ENCODE measurements around the gene MAGOHB. TPM values are rescaled to one million over a fixed set of nuclear protein-coding genes. Genes with fewer than 3 reads are reported as not detected.

Gene MAGOHB
- total RNA-seq, 4 donors from 2014 or later, result 10.0 to 14.2 (median 11.3) TPM

DNA sequence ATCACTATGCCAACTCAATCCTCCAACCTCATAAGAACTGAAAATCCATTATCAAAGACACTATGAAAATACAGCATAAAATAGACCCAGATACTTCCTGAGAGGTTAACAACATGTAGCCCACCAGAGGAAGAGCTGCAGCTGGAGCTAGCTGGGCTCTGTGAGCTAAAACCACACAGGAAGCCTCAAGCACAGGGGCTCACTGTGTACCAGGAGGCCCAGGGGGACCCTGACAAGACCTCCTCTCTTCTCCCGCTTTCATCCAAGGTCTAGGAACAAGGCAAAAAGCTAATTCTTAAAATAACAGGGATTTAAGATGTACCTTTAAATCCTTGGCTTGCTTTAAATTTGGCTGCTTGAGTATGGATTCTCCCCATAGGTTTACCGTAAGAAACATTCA, 54.2 kb downstream of the MAGOHB start:
- intact Hi-C loops (cut with DNase I), result no loop called here
- no peak for DNase-seq (ENCODE audit: extremely low spot score)
- H3K9me3 ChIP-seq, result no peaks in the 10 kb centered on the region
- TF ChIP-seq POLR2A (IDR thresholded peaks at IDR 0.05; ENCODE audit: low read depth) (no peak), EP300 (IDR thresholded peaks at IDR 0.05) (no peak), POLR2AphosphoS5 (IDR thresholded peaks at IDR 0.05) (no peak)
- TF ChIP-seq, protein P1, sequence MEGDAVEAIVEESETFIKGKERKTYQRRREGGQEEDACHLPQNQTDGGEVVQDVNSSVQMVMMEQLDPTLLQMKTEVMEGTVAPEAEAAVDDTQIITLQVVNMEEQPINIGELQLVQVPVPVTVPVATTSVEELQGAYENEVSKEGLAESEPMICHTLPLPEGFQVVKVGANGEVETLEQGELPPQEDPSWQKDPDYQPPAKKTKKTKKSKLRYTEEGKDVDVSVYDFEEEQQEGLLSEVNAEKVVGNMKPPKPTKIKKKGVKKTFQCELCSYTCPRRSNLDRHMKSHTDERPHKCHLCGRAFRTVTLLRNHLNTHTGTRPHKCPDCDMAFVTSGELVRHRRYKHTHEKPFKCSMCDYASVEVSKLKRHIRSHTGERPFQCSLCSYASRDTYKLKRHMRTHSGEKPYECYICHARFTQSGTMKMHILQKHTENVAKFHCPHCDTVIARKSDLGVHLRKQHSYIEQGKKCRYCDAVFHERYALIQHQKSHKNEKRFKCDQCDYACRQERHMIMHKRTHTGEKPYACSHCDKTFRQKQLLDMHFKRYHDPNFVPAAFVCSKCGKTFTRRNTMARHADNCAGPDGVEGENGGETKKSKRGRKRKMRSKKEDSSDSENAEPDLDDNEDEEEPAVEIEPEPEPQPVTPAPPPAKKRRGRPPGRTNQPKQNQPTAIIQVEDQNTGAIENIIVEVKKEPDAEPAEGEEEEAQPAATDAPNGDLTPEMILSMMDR (IDR thresholded peaks at IDR 0.05), result no peak
- peaks cover 0 to 4% (median 0%) of the 10 kb centered on the region in 4 donors for H3K27me3 ChIP-seq
- no peaks in the 10 kb centered on the region for H3K36me3 ChIP-seq
- no peak overlapping the region for H3K27ac ChIP-seq (replicated peaks in 1 of 4)
- H3K4me3 ChIP-seq, result no peak overlapping the region
- H3K4me1 ChIP-seq, result no peaks in the 10 kb centered on the region
- WGBS, result 81% methylated on average over 2 of the region's 2 CpGs

DNA sequence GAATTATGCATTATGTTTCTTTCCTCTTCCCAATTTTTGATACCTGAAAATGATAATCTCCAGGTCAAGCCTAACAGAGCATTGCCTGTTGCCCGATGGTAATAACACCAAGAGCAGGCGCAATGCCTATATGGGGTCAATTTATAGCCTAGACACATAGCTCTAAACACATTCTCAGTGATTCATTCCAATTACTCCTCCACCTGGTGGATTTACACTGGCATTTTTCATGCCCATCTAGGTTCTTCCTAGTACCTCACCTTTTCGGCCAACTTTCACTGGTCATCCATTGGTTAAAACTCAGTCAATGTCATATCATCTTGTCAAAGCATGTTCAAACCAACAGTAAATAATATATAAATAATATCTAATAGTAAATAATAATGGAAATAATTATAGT, 54.6 kb downstream of the MAGOHB start:
- H3K9me3 ChIP-seq, result no peaks in the 10 kb centered on the region
- intact Hi-C loops (cut with DNase I), result no loop called here
- WGBS, result 91% methylated on average over 3 of the region's 3 CpGs

DNA sequence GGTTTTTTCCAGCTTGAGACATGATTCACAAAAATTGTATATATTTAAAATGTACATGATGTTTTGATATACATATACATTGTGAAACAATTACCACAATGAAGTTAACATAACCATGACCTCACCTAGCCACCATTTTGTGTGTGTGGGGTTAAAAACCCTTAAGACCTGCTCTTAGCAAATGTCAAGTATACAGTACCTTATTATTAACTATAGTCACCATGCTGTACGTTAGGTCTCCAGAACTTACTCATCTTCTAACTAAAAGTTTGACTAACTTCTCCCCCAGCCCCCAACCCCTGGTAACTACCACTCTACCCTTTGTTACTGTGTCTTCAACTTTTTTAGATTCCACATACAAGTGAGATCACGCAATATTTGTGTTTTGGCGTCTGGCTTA, 55.1 kb downstream of the MAGOHB start:
- no peak overlapping the region for H3K27ac ChIP-seq (replicated peaks in 1 of 4)
- intact Hi-C loops (cut with DNase I), result no loop called here
- no peaks in the 10 kb centered on the region for H3K9me3 ChIP-seq

More for the DNA sequence above, 54.6 kb downstream of the MAGOHB start:
- TF ChIP-seq POLR2A (IDR thresholded peaks at IDR 0.05; ENCODE audit: low read depth), result no peak
- no peak for TF ChIP-seq POLR2AphosphoS5 (IDR thresholded peaks at IDR 0.05)
- H3K27me3 ChIP-seq, result peaks cover 0 to 4% (median 0%) of the 10 kb centered on the region in 4 donors
- no peak for DNase-seq (ENCODE audit: extremely low spot score)
- H3K4me3 ChIP-seq, result no peak overlapping the region
- H3K27ac ChIP-seq (replicated peaks in 1 of 4), result no peak overlapping the region
- H3K36me3 ChIP-seq, result no peaks in the 10 kb centered on the region
- H3K4me1 ChIP-seq, result no peaks in the 10 kb centered on the region

DNA sequence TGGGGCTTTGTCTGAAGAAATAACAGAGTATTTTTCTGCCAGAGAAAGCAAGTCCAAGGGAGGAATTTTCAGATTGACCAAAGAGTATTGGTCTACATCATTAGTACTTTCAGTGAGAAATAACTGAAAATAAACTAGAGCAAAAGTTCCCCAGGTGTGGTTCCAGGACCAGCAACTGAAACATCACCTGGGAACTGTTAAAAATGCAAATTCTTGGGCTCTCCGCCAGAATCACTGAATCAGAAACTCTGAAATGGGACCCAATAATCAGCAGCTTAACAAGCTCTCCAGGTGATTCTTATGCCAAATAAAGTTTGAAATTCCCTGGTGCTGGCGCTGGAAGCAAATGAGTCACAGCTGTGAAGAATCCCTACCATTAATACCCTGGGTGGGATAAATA, 55.6 kb downstream of the MAGOHB start:
- Histone ChIP-seq H3K4me3 (no peak overlapping the region), H3K27ac (replicated peaks in 1 of 4) (no peak overlapping the region), H3K4me1 (no peaks in the 10 kb centered on the region), H3K27me3 (peaks cover 0 to 4% (median 0%) of the 10 kb centered on the region in 4 donors), H3K36me3 (no peaks in the 10 kb centered on the region), H3K9me3 (no peaks in the 10 kb centered on the region)
- no peak for DNase-seq (ENCODE audit: extremely low spot score)
- no peak for TF ChIP-seq POLR2AphosphoS5 (IDR thresholded peaks at IDR 0.05)
- intact Hi-C loops (cut with DNase I), result no loop called here
- 81% methylated on average over 2 of the region's 2 CpGs for WGBS

More for the DNA sequence above, 55.1 kb downstream of the MAGOHB start:
- TF ChIP-seq, protein P1 (IDR thresholded peaks at IDR 0.05), result no peak
- TF ChIP-seq EP300 (IDR thresholded peaks at IDR 0.05) (no peak), POLR2A (IDR thresholded peaks at IDR 0.05; ENCODE audit: low read depth) (no peak)
- Histone ChIP-seq H3K27me3 (peaks cover 0 to 4% (median 0%) of the 10 kb centered on the region in 4 donors), H3K4me3 (no peak overlapping the region), H3K4me1 (no peaks in the 10 kb centered on the region), H3K36me3 (no peaks in the 10 kb centered on the region)
- WGBS, result 81% methylated on average over 3 of the region's 3 CpGs
- DNase-seq (ENCODE audit: extremely low spot score), result no peak

DNA sequence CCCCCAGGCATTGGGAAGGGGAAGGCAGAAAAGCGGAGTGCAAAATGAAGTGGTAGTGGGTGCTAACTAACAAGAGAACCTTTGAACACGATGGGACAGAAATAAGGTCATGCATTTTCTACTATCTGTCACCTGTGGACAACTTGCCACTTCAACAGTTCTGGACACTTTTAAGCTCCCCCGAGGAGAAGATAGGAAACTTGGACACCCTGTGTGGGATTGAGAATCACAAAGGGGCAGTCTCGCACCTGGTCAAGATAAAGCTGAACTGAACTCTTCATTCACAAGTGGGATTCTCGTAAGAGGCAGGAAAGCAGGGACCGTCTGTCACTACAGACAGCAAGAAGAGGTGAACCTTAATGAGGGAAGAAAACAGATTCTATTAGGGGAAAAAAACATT, 56.1 kb downstream of the MAGOHB start:
- H3K27ac ChIP-seq (replicated peaks in 1 of 4), result no peak overlapping the region
- DNase-seq (ENCODE audit: extremely low spot score), result no peak
- H3K4me1 ChIP-seq, result no peaks in the 10 kb centered on the region
- no peak overlapping the region for H3K4me3 ChIP-seq
- intact Hi-C loops (cut with DNase I), result no loop called here
- H3K36me3 ChIP-seq, result no peaks in the 10 kb centered on the region
- WGBS, result 71% methylated on average over 6 of the region's 6 CpGs
- no peaks in the 10 kb centered on the region for H3K9me3 ChIP-seq
- H3K27me3 ChIP-seq, result peaks cover 0 to 4% (median 0%) of the 10 kb centered on the region in 4 donors
- TF ChIP-seq, protein P1 (IDR thresholded peaks at IDR 0.05), result no peak
- TF ChIP-seq POLR2A (IDR thresholded peaks at IDR 0.05; ENCODE audit: low read depth), result no peak
- no peak for TF ChIP-seq EP300 (IDR thresholded peaks at IDR 0.05)
- no peak for TF ChIP-seq POLR2AphosphoS5 (IDR thresholded peaks at IDR 0.05)

Data from esophagus muscularis mucosa (tissue), 4 donors.